T-cell (primary cell): ENCODE measurements around the gene GYPC. TPM values are rescaled to one million over a fixed set of nuclear protein-coding genes. Genes with fewer than 3 reads are reported as not detected.

Source experiments
- ATAC-seq, 4 experiments: fragments of 200-7000 bp in 3 of 4; fragments of 150-1000 bp in 1 of 4; cut with Tn5 transposase; replicated peaks in 1 of 4; 1 replicate in 3 of 4; 2 replicates in 1 of 4; pipeline ENCODE4 v1.10.0; 2021; ENCODE audit warnings: moderate library complexity in 3 of 4, mild to moderate bottlenecking in 2 of 4, moderate number of reproducible peaks in 1 of 4
- CTCF ChIA-PET, 2 donors: fragments of 300-600 bp; sonication (Branson Sonifier 250); formaldehyde crosslinking; loops; one replicate each; lab custom pipeline; 2022; ENCODE audit warnings: antibody characterized with exemption in 2 of 2; lab: Charles Lee
- POLR2A ChIA-PET, 2 donors: fragments of 300-600 bp; sonication (Branson Sonifier 250); formaldehyde crosslinking; loops; one replicate each; lab custom pipeline; 2022; ENCODE audit warnings: antibody characterized with exemption in 2 of 2; lab: Charles Lee
- DNase-seq, 35 experiments: peaks; one replicate each; pipeline versions ENCODE4 v3.0.0 to v3.0.0-alpha.2; 2013 to 2023
- H3K27ac ChIP-seq: one replicate; pipeline ENCODE4 v1.5.1; 2013; ENCODE audit warnings: low read length
- H3K27me3 ChIP-seq, 2 experiments: replicated peaks in 1 of 2; 1 replicate in 1 of 2; 2 replicates in 1 of 2; pipeline versions ENCODE4 v1.6.1 to v1.7.0; 2013; ENCODE audit warnings: low read length in 1 of 2, mixed read lengths in 1 of 2; ENCODE audit not compliant: control insufficient read depth in 2 of 2, insufficient read depth in 2 of 2; ENCODE audit errors: extremely low read depth in 1 of 2
- H3K36me3 ChIP-seq, 2 donors: 1 replicate in 1 of 2; 2 replicates in 1 of 2; pipeline versions ENCODE4 v1.6.1 to v1.7.0; 2013; ENCODE audit warnings: low read length in 1 of 2; ENCODE audit not compliant: control insufficient read depth in 2 of 2, insufficient read depth in 1 of 2; ENCODE audit errors: extremely low read depth in 1 of 2
- H3K4me1 ChIP-seq, 2 experiments: 1 replicate in 1 of 2; 2 replicates in 1 of 2; pipeline versions ENCODE4 v1.6.1 to v1.7.0; 2013; ENCODE audit warnings: low read length in 2 of 2, mixed read lengths in 1 of 2; ENCODE audit not compliant: insufficient read depth in 2 of 2, control insufficient read depth in 1 of 2; ENCODE audit errors: extremely low read depth in 1 of 2
- H3K4me3 ChIP-seq, 2 donors: 1 replicate in 1 of 2; 2 replicates in 1 of 2; pipeline versions ENCODE4 v1.5.1 to v1.7.0; 2013; ENCODE audit warnings: mild to moderate bottlenecking in 2 of 2, low read length in 1 of 2, moderate library complexity in 1 of 2; ENCODE audit not compliant: control insufficient read depth in 1 of 2; ENCODE audit errors: extremely low read depth in 1 of 2
- H3K9me3 ChIP-seq: 2 replicates; pipeline ENCODE4 v1.7.0; 2013
- H3K27ac Mint-ChIP-seq, 2 donors: one replicate each; pipeline ENCODE4 v1.8.0; 2020 to 2021; ENCODE audit warnings: mild to moderate bottlenecking in 2 of 2, mixed read lengths in 2 of 2
- H3K27me3 Mint-ChIP-seq, 2 donors: one replicate each; pipeline ENCODE4 v1.8.0; 2021 to 2022; ENCODE audit warnings: mixed read lengths in 2 of 2
- H3K36me3 Mint-ChIP-seq: one replicate; pipeline ENCODE4 v1.8.0; 2021; ENCODE audit warnings: mixed read lengths
- H3K4me1 Mint-ChIP-seq, 3 donors: one replicate each; pipeline ENCODE4 v1.8.0; 2020 to 2022; ENCODE audit warnings: mixed read lengths in 3 of 3, mild to moderate bottlenecking in 1 of 3
- H3K4me3 Mint-ChIP-seq, 3 donors: one replicate each; pipeline ENCODE4 v1.8.0; 2020 to 2022; ENCODE audit warnings: mild to moderate bottlenecking in 3 of 3, mixed read lengths in 3 of 3, moderate library complexity in 3 of 3
- H3K9me3 Mint-ChIP-seq, 3 donors: one replicate each; pipeline ENCODE4 v1.8.0; 2020 to 2022; ENCODE audit warnings: mixed read lengths in 3 of 3
- whole genome bisulfite sequencing: methylation state at CpG from one replicate; pipeline ENCODE4 v1.1.5; 2013; ENCODE audit warnings: missing lambda C conversion rate; ENCODE audit not compliant: insufficient coverage; 5-methylcytosine and 5-hydroxymethylcytosine counted together
- total RNA-seq, 35 experiments: library from RNA in 6 of 35; stranded (reverse) in 6 of 35; fragments of 120-200 nt in 1 of 35; gene quantifications; one replicate each; pipeline versions ENCODE4 v1.2.1 to v1.2.4 and lab custom pipeline; 2013 to 2026

The GYPC gene
- total RNA-seq, 5 donors from 2014 or later (not counting 1 experiment from before 2014, with no cell fraction given) = 109 to 137 (median 116) TPM

GRCh38 chr2:126665483-126665882 is 9.5 kb downstream of the GYPC start:
- peaks cover 0 to 31% of the 10 kb centered on the region in 2 donors for H3K36me3 ChIP-seq
- H3K27ac ChIP-seq = peak overlapping the region; percentile 80
- ChIA-PET CTCF (interaction anchor here in 1 of 2 donors (1.5 kb wide), 1 partner anchor 138 kb away, joined by 5 read pairs; no protein-coding TSS in a partner anchor), POLR2A (no interaction called here)
- Mint-ChIP-seq H3K4me1 (peaks cover 90 to 97% (median 93%) of the 10 kb centered on the region in 3 donors), H3K4me3 (peak overlapping the region in 1 of 3 donors; percentile 96), H3K36me3 (peaks cover 37% of the 10 kb centered on the region), H3K27ac (peak overlapping the region; percentile 98 to 99), H3K27me3 (no peaks in the 10 kb centered on the region), H3K9me3 (no peaks in the 10 kb centered on the region)
- WGBS = 88% methylated on average over 8 of the region's 9 CpGs
- H3K4me1 ChIP-seq = peaks cover 46 to 80% of the 10 kb centered on the region in 2 experiments
- DNase-seq (no peak), ATAC-seq (no peak)
- no peaks in the 10 kb centered on the region for H3K9me3 ChIP-seq
- no peaks in the 10 kb centered on the region for H3K27me3 ChIP-seq
- H3K4me3 ChIP-seq = no peak overlapping the region

DNA sequence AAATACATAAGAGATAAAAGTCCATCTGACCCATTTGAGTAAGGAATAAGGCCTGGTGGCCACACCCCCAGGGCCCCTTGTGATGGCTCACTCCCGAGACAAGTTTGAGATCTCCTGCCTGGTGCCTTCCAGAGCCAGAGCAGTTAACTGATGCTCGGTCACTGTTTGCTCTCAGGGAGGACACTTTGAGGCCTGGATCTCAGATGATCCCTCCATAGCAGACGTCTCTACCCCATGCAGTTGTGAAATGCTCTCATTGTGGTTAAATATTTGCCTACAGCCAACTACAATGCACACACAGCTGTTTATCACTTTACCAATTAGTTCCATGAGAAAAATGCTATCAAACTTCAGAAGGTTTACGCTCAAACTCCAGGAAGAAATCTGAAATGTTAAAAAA is 12.3 kb downstream of the GYPC start:
- peaks cover 23 to 77% of the 10 kb centered on the region in 2 experiments for H3K4me1 ChIP-seq
- no peaks in the 10 kb centered on the region for H3K9me3 ChIP-seq
- Mint-ChIP-seq H3K27me3 (no peaks in the 10 kb centered on the region), H3K27ac (peak overlapping the region in 1 of 2 donors; percentile 48), H3K4me3 (no peak overlapping the region), H3K36me3 (peaks cover 42% of the 10 kb centered on the region), H3K4me1 (peaks cover 87 to 96% (median 88%) of the 10 kb centered on the region in 3 donors), H3K9me3 (no peaks in the 10 kb centered on the region)
- POLR2A ChIA-PET = no interaction called here
- H3K27ac ChIP-seq = no peak overlapping the region
- H3K36me3 ChIP-seq = peaks cover 0 to 47% of the 10 kb centered on the region in 2 donors
- CTCF ChIA-PET = no interaction called here
- WGBS = 86% methylated on average over 3 of the region's 4 CpGs
- H3K27me3 ChIP-seq = no peaks in the 10 kb centered on the region
- H3K4me3 ChIP-seq = no peak overlapping the region
- ATAC-seq (no peak), DNase-seq (no peak)

- DNase-seq = no peak
- Mint-ChIP-seq H3K9me3 (no peaks in the 10 kb centered on the region), H3K27me3 (no peaks in the 10 kb centered on the region), H3K36me3 (peaks cover 47% of the 10 kb centered on the region), H3K4me3 (no peak overlapping the region), H3K4me1 (peaks cover 75 to 88% (median 76%) of the 10 kb centered on the region in 3 donors), H3K27ac (no peak overlapping the region)
- H3K36me3 ChIP-seq = peaks cover 5 to 53% of the 10 kb centered on the region in 2 donors
- H3K4me3 ChIP-seq = no peak overlapping the region
- no peaks in the 10 kb centered on the region for H3K27me3 ChIP-seq
- WGBS = 98% methylated on average over 6 of the region's 6 CpGs
- H3K9me3 ChIP-seq = no peaks in the 10 kb centered on the region
- H3K27ac ChIP-seq = no peak overlapping the region
- peaks cover 15 to 62% of the 10 kb centered on the region in 2 experiments for H3K4me1 ChIP-seq
- ChIA-PET POLR2A (no interaction called here), CTCF (no interaction called here)
- no peak for ATAC-seq
These were observed 13.8 kb downstream of the GYPC start for GRCh38 chr2:126669772-126670171.

GRCh38 chr2:126671488-126671887 is 15.5 kb downstream of the GYPC start:
- H3K4me3 ChIP-seq = no peak overlapping the region
- peaks cover 7 to 8% (median 7%) of the 10 kb centered on the region in 3 donors for H3K9me3 Mint-ChIP-seq
- no peak overlapping the region for H3K27ac Mint-ChIP-seq
- no peaks in the 10 kb centered on the region for H3K27me3 ChIP-seq
- ATAC-seq = no peak
- H3K27ac ChIP-seq = no peak overlapping the region
- peaks cover 69 to 83% (median 69%) of the 10 kb centered on the region in 3 donors for H3K4me1 Mint-ChIP-seq
- peaks cover 5 to 51% of the 10 kb centered on the region in 2 donors for H3K36me3 ChIP-seq
- 98% methylated on average over 7 of the region's 7 CpGs for WGBS
- H3K27me3 Mint-ChIP-seq = no peaks in the 10 kb centered on the region
- POLR2A ChIA-PET = no interaction called here
- CTCF ChIA-PET = interaction anchor here in 1 of 2 donors (0.5 kb wide), 1 partner anchor 12 kb away, joined by 5 read pairs; no protein-coding TSS in a partner anchor
- DNase-seq = no peak
- peaks cover 5 to 46% of the 10 kb centered on the region in 2 experiments for H3K4me1 ChIP-seq
- H3K9me3 ChIP-seq = no peaks in the 10 kb centered on the region
- no peak overlapping the region for H3K4me3 Mint-ChIP-seq
- H3K36me3 Mint-ChIP-seq = peaks cover 63% of the 10 kb centered on the region

- no peak for DNase-seq
- ATAC-seq = no peak
- Mint-ChIP-seq H3K4me3 (no peak overlapping the region), H3K9me3 (peaks cover 7 to 8% (median 7%) of the 10 kb centered on the region in 3 donors), H3K36me3 (peaks cover 58% of the 10 kb centered on the region), H3K27ac (peak overlapping the region in 1 of 2 donors; percentile 39), H3K4me1 (peaks cover 65 to 82% (median 67%) of the 10 kb centered on the region in 3 donors), H3K27me3 (no peaks in the 10 kb centered on the region)
- peaks cover 5 to 48% of the 10 kb centered on the region in 2 donors for H3K36me3 ChIP-seq
- H3K9me3 ChIP-seq = no peaks in the 10 kb centered on the region
- H3K27ac ChIP-seq = no peak overlapping the region
- H3K4me3 ChIP-seq = no peak overlapping the region
- 98% methylated on average over 5 of the region's 12 CpGs for WGBS
- CTCF ChIA-PET = no interaction called here
- POLR2A ChIA-PET = no interaction called here
- H3K27me3 ChIP-seq = no peaks in the 10 kb centered on the region
- peaks cover 0 to 49% of the 10 kb centered on the region in 2 experiments for H3K4me1 ChIP-seq
These were observed 17.1 kb downstream of the GYPC start for GRCh38 chr2:126672980-126673605.

DNA sequence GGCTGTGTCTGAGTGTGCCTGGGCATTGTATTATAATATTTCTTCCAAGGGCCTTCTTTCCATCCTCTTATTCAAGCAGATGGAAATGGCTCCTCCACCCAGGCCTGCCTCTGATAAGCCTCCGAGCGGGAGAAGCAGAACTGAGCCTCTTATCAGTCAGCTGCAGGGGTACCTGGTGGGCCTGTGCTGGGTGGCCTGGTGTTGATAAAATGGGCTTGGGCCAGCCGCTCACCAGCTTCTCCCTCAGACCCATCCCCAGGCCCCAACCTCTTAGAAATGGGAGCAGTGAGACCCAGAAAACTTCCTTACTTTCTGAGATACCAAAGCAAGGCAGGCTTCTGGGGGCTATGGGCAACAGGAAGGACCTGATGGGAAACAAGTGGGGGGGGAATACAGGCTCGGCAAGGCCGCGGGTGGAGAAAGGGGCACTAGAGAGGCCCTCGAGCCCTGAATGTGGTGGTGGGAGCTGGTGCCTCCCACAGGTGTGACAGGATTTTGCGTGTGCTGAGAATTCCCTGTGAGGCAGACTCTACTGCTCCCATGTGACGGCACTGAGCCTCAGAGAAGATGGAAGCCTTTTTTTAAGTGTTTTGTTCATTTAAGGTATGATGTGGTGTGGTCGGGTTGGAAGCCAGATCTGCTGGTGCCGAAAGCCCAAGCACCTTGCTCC is 18.3 kb downstream of the GYPC start:
- Mint-ChIP-seq H3K27ac (no peak overlapping the region), H3K4me3 (no peak overlapping the region), H3K27me3 (no peaks in the 10 kb centered on the region), H3K36me3 (peaks cover 60% of the 10 kb centered on the region), H3K4me1 (peaks cover 64 to 82% (median 67%) of the 10 kb centered on the region in 3 donors), H3K9me3 (peaks cover 7 to 8% (median 7%) of the 10 kb centered on the region in 3 donors)
- H3K27ac ChIP-seq = no peak overlapping the region
- H3K36me3 ChIP-seq = peaks cover 5 to 43% of the 10 kb centered on the region in 2 donors
- ChIA-PET CTCF (no interaction called here), POLR2A (no interaction called here)
- H3K9me3 ChIP-seq = no peaks in the 10 kb centered on the region
- no peaks in the 10 kb centered on the region for H3K27me3 ChIP-seq
- WGBS = 97% methylated on average over 6 of the region's 11 CpGs
- ATAC-seq (no peak), DNase-seq (no peak)
- peaks cover 0 to 53% of the 10 kb centered on the region in 2 experiments for H3K4me1 ChIP-seq
- H3K4me3 ChIP-seq = no peak overlapping the region
